ENCODE data around the gene C5orf15.
"Not testable (repeated sequence)": the region's sequence is repeated elsewhere in the genome, so short reads cannot be mapped to it uniquely, and the experiment has no call there.

Gene C5orf15

GRCh38 chr5:133962131-133962530 is 6.3 kb downstream of the C5orf15 start:
- DNase-seq, result no peak

DNA sequence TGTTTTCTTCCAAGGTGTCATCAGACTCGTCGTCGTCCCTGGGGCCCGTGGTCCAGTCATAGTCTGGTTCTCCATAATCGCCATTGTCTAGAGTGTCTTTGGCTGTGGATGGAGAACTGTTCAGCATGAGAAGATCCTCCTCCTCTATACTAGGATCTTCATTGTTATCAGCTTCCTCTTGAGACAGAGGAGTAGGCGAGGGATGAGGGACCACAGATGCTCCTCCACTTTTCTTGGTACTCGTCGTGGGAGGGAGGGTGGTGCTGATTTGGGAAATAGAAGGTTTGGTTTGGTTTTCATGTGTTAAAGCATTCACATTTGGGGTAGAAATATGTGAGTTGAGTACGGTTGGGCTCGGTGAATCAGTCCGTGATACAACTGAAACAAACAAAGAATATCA is 8.8 kb downstream of the C5orf15 start:
- no peak for DNase-seq

GRCh38 chr5:133957591-133957990 is 10.8 kb downstream of the C5orf15 start:
- DNase-seq, result no peak

DNA sequence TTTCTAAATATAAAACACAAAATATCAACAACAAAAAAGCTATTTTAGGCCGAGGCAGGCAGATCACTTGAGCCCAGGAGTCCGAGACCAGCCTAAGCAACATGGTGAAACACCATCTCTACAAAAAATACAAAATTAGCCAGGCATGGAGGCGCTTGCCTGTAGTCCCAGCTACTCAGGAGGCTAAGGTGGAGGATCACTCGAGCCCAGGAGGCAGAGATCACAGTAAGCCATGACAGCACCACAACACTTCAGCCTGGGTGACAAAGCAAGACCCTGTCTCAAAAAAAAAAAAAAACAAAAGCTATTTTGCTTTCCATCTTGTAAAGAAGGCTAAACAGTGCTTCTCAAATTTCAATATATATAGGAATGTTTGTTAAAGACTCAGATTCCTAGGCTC is 11.3 kb downstream of the C5orf15 start:
- no peak for DNase-seq

GRCh38 chr5:133956196-133956595 is 12.2 kb downstream of the C5orf15 start:
- DNase-seq, result not testable (repeated sequence)

DNA sequence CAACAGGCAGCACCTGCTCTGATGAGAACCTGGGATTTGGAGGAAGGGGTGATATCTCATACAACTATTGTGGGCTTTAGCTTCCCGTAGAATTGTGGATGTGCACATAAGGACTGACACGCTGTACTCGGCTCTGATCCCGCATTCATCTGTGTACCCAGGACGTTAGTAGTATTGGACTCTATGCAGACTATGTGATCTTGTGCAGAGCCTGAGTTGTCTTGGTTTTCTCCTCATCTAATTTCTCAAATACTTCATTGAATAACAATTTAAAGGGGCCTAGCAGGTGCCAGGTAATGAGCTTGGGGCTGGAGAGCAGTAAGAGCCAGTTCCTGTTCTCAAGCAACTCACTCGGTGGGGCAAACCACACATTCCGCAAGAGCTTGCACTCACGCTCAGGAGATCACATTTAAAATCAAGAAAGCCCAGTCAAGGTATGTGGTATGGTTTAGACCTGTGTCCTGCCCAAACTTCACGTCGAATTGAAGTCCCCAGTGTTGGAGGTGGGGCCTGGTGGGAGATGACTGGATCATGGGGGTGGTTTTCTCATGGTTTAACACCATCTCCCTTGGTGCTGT is 14.8 kb downstream of the C5orf15 start:
- no peak for DNase-seq

GRCh38 chr5:133952729-133953567 is 15.5 kb downstream of the C5orf15 start:
- no peak for DNase-seq

DNA sequence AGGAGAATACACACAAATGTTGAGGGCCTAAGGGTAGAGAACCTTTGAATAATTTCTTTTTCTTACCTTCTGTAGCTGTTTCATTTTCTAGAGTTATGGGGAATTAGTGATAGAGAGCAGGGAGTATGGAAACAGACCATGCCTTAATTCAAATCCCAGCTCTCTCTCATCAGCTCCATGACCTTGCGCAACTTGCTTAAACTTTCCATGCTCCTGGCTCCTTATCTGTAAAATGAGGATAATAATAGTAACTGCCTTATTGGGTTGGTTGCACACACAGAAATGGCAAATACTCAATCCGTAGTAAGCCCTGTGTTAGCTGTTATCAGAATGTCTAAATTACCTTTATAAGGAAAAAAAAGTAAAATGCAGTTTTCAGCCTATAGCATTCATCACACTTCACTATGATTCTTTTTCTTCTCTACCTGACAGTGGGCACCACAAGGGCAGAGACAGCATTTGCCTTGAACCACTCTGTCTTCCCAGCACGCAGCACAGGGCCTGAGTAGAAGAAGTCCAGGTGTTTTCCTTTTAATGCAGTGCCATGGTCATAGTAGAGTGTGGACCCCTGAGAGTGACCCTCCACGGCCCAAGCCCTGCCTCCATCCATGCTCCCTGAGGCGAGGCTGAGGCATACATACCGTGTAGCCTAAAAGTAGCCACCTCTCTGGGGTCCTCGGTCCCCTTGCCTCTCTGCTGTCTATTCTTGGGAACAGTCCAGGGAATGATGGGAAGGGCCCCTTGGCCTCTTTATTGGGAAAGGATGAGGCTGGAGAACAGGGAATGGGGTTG is 17.4 kb downstream of the C5orf15 start:
- DNase-seq, result no peak

DNA sequence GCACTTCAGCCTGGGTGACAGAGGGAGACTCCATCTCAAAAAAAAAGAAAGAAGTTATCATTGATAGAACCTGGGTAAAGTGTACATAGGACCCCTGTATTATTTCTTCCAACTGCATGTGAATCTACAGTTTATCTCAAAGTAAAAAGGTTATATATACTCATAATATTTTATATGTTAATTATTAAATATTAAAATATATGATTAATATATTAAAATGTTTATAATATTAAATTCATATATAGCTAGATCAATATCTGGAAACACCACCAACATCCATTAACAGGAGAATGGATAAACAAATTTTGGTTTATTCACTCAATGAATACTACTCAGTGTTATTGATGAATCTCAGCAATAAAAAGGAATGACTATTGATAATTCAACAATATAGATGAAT is 19.7 kb downstream of the C5orf15 start:
- DNase-seq, result no peak

- DNase-seq, result no peak
These were observed 21.0 kb downstream of the C5orf15 start for GRCh38 chr5:133947431-133947841.

DNA sequence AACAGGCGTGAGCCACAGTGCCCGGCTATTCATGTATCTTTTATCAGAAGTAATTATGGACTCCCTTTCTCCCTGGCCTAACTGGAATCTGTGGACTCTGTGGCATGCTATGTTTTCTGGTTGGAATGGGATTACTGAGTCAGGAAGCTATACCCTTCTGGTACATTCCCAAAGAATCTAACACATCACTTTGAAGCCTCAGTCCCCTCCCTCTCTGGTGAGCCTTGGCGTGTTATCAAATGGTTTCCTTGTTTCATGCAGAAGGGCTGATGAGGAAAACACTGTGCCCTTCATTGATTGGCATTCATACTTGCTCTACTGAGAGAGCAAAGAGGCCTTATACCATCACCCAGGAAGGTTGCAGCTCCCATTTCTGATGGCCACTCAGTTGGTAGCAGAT is 22.9 kb downstream of the C5orf15 start:
- no peak for DNase-seq

DNA sequence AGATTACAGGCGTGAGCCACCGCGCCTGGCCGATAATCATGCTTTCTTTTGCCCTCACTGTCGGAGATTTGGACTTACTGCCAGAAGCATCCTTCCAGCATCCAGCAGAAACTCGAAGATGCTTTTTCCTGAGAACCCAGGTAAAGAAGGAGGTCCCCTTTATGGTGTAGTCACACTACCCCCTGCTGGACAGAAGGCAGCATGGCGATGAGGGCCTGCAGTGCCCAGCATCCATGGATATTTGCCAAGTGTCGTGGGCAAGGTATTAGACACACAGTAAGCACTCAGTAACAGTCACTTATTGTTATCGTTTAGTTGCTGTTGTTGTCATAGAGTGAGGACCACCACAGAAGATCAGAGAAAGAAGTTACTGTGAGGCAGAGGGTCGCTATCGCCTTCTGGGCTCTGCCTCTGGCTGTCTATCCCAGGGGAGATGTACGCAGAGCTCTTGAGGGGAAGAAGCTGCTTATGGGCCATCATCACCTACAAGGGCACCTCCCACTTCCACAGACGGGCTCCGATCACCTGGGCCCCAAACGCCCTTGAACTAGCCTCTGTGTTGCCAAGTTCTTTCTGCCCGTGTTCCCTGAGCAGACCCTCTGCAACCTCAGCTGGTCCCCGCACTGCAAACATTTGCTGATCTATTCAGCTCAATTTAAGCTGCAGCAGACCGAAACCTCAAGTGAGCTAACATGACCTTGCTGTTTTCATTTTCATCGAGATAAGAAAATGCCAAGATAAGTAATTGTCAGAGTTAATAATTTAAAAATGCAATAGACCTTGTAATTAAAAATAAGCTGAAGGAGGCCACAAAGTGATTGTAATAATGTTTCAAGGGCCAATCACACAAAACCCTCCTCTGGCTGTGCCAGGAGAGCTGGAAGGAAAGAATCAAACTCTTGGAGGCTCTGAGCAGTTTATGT is 23.9 kb downstream of the C5orf15 start:
- DNase-seq, result no peak

GRCh38 chr5:133943475-133943817 is 25.0 kb downstream of the C5orf15 start:
- DNase-seq, result no peak

DNA sequence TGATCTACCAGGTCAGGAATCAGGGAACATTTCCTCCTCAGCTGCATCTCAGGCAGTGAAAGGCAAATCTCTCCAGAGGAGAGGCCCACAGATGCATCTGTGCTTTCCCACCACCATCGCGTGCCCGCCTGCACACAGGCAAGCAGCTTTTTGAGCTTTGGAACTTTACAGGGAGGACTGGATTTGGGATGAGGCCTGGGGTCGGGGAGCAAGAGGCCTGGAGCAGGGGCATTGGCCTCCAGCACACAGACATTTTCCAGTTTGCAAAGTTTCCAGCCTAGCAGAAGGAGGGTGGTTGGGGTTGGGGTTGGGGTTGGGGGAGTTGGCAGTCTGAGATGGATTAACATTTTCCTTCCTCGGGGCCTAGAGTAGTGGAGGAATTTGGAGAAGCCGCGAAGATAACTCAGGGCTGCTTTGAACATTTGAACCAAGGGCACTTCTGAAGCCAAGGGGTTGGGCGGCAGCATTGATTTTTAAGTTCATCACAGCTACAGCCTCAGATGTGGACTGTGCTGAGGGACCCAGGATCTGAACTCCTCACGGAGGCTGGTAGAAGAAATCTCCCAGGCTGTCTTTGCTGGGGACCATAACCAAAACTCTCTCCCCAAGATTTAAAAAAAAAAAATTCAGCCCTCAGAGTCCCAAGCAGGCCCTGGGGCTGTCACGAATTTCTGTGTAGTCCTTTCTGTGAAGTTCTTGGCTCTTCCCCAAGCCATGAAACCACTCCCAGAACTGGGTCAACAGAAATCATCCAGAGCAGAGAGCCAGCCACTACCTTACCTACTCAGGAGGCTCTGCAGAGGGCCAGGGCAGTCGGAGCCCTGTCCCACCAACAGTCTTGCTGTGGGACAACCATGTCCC is 25.6 kb downstream of the C5orf15 start:
- no peak for DNase-seq

GRCh38 chr5:133941456-133942196 is 26.8 kb downstream of the C5orf15 start:
- DNase-seq, result no peak

GRCh38 chr5:133939668-133940067 is 28.8 kb downstream of the C5orf15 start:
- DNase-seq, result no peak

DNA sequence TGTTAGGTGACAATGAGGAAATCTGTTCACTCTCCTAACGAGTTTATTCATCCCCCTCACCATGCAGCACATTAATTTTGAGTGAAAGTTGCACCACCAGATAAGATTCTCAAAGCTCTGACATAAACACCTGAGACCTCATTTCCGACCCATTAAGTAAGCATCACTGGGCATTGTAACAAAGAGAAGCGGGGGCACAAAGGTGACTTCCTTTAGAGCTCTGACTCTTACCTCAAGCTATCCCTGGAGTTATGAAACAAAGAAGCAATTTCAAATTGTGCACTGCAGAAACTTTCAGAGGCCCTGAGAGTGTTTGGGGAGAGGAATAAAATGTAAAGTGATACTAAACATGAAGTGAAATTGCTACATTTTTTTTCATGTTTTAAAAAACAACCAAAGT is 29.5 kb downstream of the C5orf15 start:
- DNase-seq, result no peak

GRCh38 chr5:133938039-133938821 is 30.2 kb downstream of the C5orf15 start:
- no peak for DNase-seq

DNA sequence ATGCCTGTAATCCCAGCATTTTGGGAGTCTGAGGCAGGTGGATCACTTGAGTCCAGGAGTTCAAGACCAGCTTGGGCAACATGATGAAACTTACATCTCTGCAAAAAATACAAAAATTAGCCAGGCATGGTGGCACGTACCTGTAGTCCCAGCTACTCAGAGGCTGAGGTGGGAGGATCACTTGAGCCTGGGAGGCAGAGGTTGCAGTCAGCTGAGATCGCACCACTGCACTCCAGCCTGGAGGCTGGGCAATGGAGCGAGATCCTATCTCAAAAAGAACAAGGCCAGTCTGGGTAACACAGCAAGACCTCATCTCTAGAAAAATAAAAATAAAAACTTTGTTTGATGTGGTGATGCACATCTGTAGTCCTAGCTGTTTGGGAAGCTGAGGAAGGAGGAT is 30.8 kb downstream of the C5orf15 start:
- not testable (repeated sequence) for DNase-seq

- DNase-seq, result no peak
These were observed 31.8 kb downstream of the C5orf15 start for GRCh38 chr5:133936651-133937015.

Measured in activated effector memory CD4-positive, alpha-beta T cell treated with Interleukin-2 at 50 U/mL for 16 hours (primary cell).